GM23338 (cell line): ENCODE data around the gene CTDSP2. TPM values are rescaled to one million over a fixed set of nuclear protein-coding genes. Genes with fewer than 3 reads are reported as not detected.

Source experiments
- ATAC-seq: fragments of 200-7000 bp; cut with Tn5 transposase; 3 replicates; pipeline ENCODE4 v1.9.1; 2020
- DNase-seq: peaks from one replicate; pipeline ENCODE4 v3.0.0-alpha.2; 2015; ENCODE audit warnings: low spot score
- H2AFZ ChIP-seq: fragments of 200-600 bp; sonication (generic); 2 replicates; pipeline ENCODE4 v1.8.0; 2016; ENCODE audit warnings: antibody characterized with exemption, mild to moderate bottlenecking, moderate library complexity
- H3F3A ChIP-seq: fragments of 200-600 bp; sonication (generic); replicated peaks from 2 replicates; pipeline ENCODE4 v1.8.0; 2017; ENCODE audit warnings: antibody characterized with exemption, mixed run types, low read depth
- H3K27ac ChIP-seq: fragments of 200-600 bp; sonication (generic); 2 replicates; pipeline ENCODE4 v1.6.1; 2016; ENCODE audit warnings: low read depth
- H3K27me3 ChIP-seq: fragments of 200-600 bp; sonication (generic); 2 replicates; pipeline ENCODE4 v1.8.0; 2016; ENCODE audit warnings: mild to moderate bottlenecking, mixed run types, moderate library complexity; ENCODE audit not compliant: insufficient read depth
- H3K36me3 ChIP-seq: fragments of 200-600 bp; sonication (generic); 2 replicates; pipeline ENCODE4 v1.8.0; 2016; ENCODE audit warnings: mild to moderate bottlenecking; ENCODE audit not compliant: insufficient read depth
- H3K4me1 ChIP-seq: fragments of 200-600 bp; sonication (generic); 2 replicates; pipeline ENCODE4 v1.8.0; 2016; ENCODE audit warnings: mild to moderate bottlenecking, moderate library complexity; ENCODE audit not compliant: insufficient read depth
- H3K4me2 ChIP-seq: fragments of 200-600 bp; sonication (generic); 2 replicates; pipeline ENCODE4 v1.7.1; 2017; ENCODE audit warnings: mixed run types
- H3K4me3 ChIP-seq: fragments of 200-600 bp; sonication (generic); 2 replicates; pipeline ENCODE4 v1.6.1; 2016; ENCODE audit warnings: mixed run types
- H3K79me2 ChIP-seq: fragments of 200-600 bp; sonication (generic); replicated peaks from 2 replicates; pipeline ENCODE4 v1.8.0; 2017; ENCODE audit warnings: mild to moderate bottlenecking; ENCODE audit not compliant: insufficient read depth
- H3K9me2 ChIP-seq: fragments of 200-600 bp; sonication (generic); 2 replicates; pipeline ENCODE4 v1.8.0; 2017; ENCODE audit not compliant: insufficient read depth
- H4K20me1 ChIP-seq: fragments of 200-600 bp; sonication (generic); replicated peaks from 2 replicates; pipeline ENCODE4 v1.8.0; 2017; ENCODE audit warnings: mild to moderate bottlenecking; ENCODE audit not compliant: insufficient read depth
- H3K27ac Mint-ChIP-seq: 2 replicates; pipeline ENCODE4 v1.8.0; 2020; ENCODE audit warnings: inconsistent platforms, mild to moderate bottlenecking, moderate library complexity, mixed read lengths
- H3K27me3 Mint-ChIP-seq: 3 replicates; pipeline ENCODE4 v1.8.0; 2022; ENCODE audit warnings: low read depth, mild to moderate bottlenecking, moderate library complexity, mixed read lengths, inconsistent platforms; ENCODE audit not compliant: insufficient read depth, poor library complexity
- H3K36me3 Mint-ChIP-seq: 3 replicates; pipeline ENCODE4 v1.8.0; 2021; ENCODE audit warnings: low read depth, mild to moderate bottlenecking, inconsistent platforms, moderate library complexity, mixed read lengths
- H3K4me1 Mint-ChIP-seq: 3 replicates; pipeline ENCODE4 v1.8.0; 2020; ENCODE audit warnings: mild to moderate bottlenecking, inconsistent platforms, mixed read lengths
- H3K4me3 Mint-ChIP-seq: 3 replicates; pipeline ENCODE4 v1.8.0; 2021; ENCODE audit warnings: moderate library complexity, mild to moderate bottlenecking, inconsistent platforms, mixed read lengths
- H3K9me3 Mint-ChIP-seq: 3 replicates; pipeline ENCODE4 v1.8.0; 2020; ENCODE audit warnings: moderate library complexity, mild to moderate bottlenecking, inconsistent platforms, mixed read lengths
- CREB1 ChIP-seq: fragments of 250-450 bp; sonication (Bioruptor Pico); IDR thresholded peaks from 2 replicates; pipeline ENCODE4 v1.5.0; 2020; ENCODE audit warnings: low read depth, mild to moderate bottlenecking, moderate library complexity
- EZH2 ChIP-seq: fragments of 200-600 bp; sonication (generic); IDR thresholded peaks from one replicate; pipeline ENCODE4 v1.8.0; 2017; ENCODE audit warnings: antibody characterized with exemption, mild to moderate bottlenecking, low read depth; ENCODE audit not compliant: unreplicated experiment
- JUNB ChIP-seq: IDR thresholded peaks from one replicate; pipeline ENCODE4 v1.6.1; 2016; ENCODE audit warnings: antibody characterized with exemption; ENCODE audit not compliant: unreplicated experiment
- NANOG ChIP-seq: IDR thresholded peaks from 2 replicates; pipeline ENCODE4 v1.6.1; 2016; ENCODE audit warnings: antibody characterized with exemption, borderline replicate concordance
- POLR2AphosphoS5 ChIP-seq: IDR thresholded peaks from 2 replicates; pipeline ENCODE4 v1.6.1; 2016; ENCODE audit warnings: antibody characterized with exemption, low read depth
- STAT1 ChIP-seq: IDR thresholded peaks from one replicate; pipeline ENCODE4 v1.6.1; 2016; ENCODE audit warnings: antibody characterized with exemption; ENCODE audit not compliant: unreplicated experiment
- ZNF114 ChIP-seq: fragments of 250-450 bp; sonication (Bioruptor Pico); IDR thresholded peaks from 2 replicates; pipeline ENCODE4 v1.5.0; 2020; ENCODE audit warnings: mild to moderate bottlenecking, moderate library complexity
- ZNF331 ChIP-seq: fragments of 250-450 bp; sonication (Bioruptor Pico); IDR thresholded peaks from 2 replicates; pipeline ENCODE4 v1.5.0; 2020; ENCODE audit warnings: low read depth, mild to moderate bottlenecking, moderate library complexity
- polyA plus RNA-seq: library from polyadenylated mRNA; unstranded; fragments of >200 nt; fragmentation: Nextera tagmentation; extraction: Ambion mirVana; gene quantifications from 2 replicates; pipeline ENCODE4 v1.2.1, GENCODE V29; 2016
- total RNA-seq: library from RNA; depleted of rRNA; stranded (reverse); fragments of >200 nt; shearing (Covaris generic); gene quantifications from 2 replicates; pipeline ENCODE4 v1.2.3, GENCODE V29; 2014
- TF ChIP-seq, protein P1 (sequence below), 2 experiments: fragments of 200-600 bp in 1 of 2; sonication (generic) in 1 of 2; conservative IDR thresholded peaks; 2 replicates each; pipeline versions ENCODE4 v1.5.1 to v1.6.1; 2016 to 2017; ENCODE audit warnings: antibody characterized with exemption in 2 of 2, low read depth in 2 of 2, mild to moderate bottlenecking in 2 of 2, moderate library complexity in 1 of 2
- TF ChIP-seq, protein P2 (sequence below): IDR thresholded peaks from 2 replicates; pipeline ENCODE4 v1.6.1; 2016; ENCODE audit warnings: antibody characterized with exemption
- TF ChIP-seq, protein P3 (sequence below): fragments of 250-450 bp; sonication (Bioruptor Pico); IDR thresholded peaks from 2 replicates; pipeline ENCODE4 v1.5.0; 2020; ENCODE audit warnings: mild to moderate bottlenecking, moderate library complexity

The CTDSP2 gene
- total and polyA plus RNA-seq, 2 experiments from 2014 or later: 22.8 to 81.9 TPM

DNA sequence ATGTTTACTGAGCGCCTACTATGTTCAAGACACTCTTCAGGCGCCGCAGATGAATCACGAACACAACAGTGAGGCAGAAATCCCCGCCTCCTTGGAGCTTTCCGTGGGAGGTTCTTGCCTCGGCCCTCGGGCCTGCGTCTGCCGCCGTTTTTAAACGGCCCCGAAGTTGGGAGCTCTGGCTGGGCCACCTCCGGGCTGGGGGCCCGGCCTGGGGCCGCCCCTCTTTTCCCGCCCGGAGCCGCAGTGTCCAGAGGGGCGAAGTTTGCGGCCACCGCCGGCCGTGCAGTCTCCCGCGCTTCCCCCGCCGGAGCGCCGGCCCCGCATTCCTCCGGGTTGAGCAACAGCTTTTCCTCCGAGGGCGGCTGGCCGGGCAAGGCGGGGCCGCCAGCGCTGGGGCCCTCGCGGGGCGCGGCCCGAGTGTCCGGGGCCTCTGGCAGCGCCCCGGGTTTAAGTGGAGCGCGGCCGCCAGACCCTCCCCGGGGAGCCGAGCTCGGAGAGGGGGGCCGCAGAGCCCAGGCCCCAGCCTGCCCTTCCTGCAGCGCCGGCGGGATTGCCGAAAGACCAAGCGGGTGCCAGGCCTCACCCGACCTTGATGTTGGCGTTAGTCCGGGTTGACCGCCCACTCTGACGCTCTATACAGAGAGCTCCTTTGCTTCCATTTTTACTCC lies 18.7 kb upstream of the CTDSP2 start:
- ATAC-seq (peak; percentile 82), DNase-seq (peak; percentile 83)
- Histone ChIP-seq H3K36me3 (no peaks in the 10 kb centered on the region), H3K27me3 (peaks cover 35% of the 10 kb centered on the region), H3K9me2 (no peaks in the 10 kb centered on the region), H3K4me3 (peak overlapping the region; percentile 68), H3K79me2 (no peaks in the 10 kb centered on the region), H3K4me1 (peaks cover 25% of the 10 kb centered on the region), H3K4me2 (peak overlapping the region; percentile 93), H4K20me1 (no peaks in the 10 kb centered on the region), H2AFZ (peak overlapping the region; percentile 96), H3F3A (peaks cover 8% of the 10 kb centered on the region; the same call in 1 of the 2 replicates), H3K27ac (no peak overlapping the region)
- TF ChIP-seq ZNF114 (CRISPR knock-in tag) (no peak), STAT1 (no peak), POLR2AphosphoS5 (no peak), EZH2 (no peak), NANOG (no peak), ZNF331 (CRISPR knock-in tag) (no peak), JUNB (no peak), CREB1 (CRISPR knock-in tag) (no peak)
- TF ChIP-seq, protein P1, sequence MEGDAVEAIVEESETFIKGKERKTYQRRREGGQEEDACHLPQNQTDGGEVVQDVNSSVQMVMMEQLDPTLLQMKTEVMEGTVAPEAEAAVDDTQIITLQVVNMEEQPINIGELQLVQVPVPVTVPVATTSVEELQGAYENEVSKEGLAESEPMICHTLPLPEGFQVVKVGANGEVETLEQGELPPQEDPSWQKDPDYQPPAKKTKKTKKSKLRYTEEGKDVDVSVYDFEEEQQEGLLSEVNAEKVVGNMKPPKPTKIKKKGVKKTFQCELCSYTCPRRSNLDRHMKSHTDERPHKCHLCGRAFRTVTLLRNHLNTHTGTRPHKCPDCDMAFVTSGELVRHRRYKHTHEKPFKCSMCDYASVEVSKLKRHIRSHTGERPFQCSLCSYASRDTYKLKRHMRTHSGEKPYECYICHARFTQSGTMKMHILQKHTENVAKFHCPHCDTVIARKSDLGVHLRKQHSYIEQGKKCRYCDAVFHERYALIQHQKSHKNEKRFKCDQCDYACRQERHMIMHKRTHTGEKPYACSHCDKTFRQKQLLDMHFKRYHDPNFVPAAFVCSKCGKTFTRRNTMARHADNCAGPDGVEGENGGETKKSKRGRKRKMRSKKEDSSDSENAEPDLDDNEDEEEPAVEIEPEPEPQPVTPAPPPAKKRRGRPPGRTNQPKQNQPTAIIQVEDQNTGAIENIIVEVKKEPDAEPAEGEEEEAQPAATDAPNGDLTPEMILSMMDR (conservative IDR thresholded peaks at IDR 0.05; ENCODE audit: low read depth in 2 of 2): no peak
- TF ChIP-seq, protein P2, sequence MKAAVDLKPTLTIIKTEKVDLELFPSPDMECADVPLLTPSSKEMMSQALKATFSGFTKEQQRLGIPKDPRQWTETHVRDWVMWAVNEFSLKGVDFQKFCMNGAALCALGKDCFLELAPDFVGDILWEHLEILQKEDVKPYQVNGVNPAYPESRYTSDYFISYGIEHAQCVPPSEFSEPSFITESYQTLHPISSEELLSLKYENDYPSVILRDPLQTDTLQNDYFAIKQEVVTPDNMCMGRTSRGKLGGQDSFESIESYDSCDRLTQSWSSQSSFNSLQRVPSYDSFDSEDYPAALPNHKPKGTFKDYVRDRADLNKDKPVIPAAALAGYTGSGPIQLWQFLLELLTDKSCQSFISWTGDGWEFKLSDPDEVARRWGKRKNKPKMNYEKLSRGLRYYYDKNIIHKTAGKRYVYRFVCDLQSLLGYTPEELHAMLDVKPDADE: no peak
- TF ChIP-seq, protein P3, sequence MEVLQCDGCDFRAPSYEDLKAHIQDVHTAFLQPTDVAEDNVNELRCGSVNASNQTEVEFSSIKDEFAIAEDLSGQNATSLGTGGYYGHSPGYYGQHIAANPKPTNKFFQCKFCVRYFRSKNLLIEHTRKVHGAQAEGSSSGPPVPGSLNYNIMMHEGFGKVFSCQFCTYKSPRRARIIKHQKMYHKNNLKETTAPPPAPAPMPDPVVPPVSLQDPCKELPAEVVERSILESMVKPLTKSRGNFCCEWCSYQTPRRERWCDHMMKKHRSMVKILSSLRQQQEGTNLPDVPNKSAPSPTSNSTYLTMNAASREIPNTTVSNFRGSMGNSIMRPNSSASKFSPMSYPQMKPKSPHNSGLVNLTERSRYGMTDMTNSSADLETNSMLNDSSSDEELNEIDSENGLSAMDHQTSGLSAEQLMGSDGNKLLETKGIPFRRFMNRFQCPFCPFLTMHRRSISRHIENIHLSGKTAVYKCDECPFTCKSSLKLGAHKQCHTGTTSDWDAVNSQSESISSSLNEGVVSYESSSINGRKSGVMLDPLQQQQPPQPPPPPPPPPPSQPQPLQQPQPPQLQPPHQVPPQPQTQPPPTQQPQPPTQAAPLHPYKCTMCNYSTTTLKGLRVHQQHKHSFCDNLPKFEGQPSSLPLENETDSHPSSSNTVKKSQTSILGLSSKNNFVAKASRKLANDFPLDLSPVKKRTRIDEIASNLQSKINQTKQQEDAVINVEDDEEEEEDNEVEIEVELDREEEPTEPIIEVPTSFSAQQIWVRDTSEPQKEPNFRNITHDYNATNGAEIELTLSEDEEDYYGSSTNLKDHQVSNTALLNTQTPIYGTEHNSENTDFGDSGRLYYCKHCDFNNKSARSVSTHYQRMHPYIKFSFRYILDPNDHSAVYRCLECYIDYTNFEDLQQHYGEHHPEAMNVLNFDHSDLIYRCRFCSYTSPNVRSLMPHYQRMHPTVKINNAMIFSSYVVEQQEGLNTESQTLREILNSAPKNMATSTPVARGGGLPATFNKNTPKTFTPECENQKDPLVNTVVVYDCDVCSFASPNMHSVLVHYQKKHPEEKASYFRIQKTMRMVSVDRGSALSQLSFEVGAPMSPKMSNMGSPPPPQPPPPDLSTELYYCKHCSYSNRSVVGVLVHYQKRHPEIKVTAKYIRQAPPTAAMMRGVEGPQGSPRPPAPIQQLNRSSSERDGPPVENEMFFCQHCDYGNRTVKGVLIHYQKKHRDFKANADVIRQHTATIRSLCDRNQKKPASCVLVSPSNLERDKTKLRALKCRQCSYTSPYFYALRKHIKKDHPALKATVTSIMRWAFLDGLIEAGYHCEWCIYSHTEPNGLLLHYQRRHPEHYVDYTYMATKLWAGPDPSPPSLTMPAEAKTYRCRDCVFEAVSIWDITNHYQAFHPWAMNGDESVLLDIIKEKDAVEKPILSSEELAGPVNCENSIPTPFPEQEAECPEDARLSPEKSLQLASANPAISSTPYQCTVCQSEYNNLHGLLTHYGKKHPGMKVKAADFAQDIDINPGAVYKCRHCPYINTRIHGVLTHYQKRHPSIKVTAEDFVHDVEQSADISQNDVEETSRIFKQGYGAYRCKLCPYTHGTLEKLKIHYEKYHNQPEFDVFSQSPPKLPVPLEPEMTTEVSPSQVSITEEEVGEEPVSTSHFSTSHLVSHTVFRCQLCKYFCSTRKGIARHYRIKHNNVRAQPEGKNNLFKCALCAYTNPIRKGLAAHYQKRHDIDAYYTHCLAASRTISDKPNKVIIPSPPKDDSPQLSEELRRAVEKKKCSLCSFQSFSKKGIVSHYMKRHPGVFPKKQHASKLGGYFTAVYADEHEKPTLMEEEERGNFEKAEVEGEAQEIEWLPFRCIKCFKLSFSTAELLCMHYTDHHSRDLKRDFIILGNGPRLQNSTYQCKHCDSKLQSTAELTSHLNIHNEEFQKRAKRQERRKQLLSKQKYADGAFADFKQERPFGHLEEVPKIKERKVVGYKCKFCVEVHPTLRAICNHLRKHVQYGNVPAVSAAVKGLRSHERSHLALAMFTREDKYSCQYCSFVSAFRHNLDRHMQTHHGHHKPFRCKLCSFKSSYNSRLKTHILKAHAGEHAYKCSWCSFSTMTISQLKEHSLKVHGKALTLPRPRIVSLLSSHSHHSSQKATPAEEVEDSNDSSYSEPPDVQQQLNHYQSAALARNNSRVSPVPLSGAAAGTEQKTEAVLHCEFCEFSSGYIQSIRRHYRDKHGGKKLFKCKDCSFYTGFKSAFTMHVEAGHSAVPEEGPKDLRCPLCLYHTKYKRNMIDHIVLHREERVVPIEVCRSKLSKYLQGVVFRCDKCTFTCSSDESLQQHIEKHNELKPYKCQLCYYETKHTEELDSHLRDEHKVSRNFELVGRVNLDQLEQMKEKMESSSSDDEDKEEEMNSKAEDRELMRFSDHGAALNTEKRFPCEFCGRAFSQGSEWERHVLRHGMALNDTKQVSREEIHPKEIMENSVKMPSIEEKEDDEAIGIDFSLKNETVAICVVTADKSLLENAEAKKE: no peak
- H3K27ac Mint-ChIP-seq: no peak overlapping the region
- H3K4me1 Mint-ChIP-seq: peaks cover 32% of the 10 kb centered on the region
- no peaks in the 10 kb centered on the region for H3K36me3 Mint-ChIP-seq
- H3K27me3 Mint-ChIP-seq: peaks cover 22% of the 10 kb centered on the region
- peak overlapping the region; percentile 62 for H3K4me3 Mint-ChIP-seq
- H3K9me3 Mint-ChIP-seq: no peaks in the 10 kb centered on the region; the same call in 2 of the 3 replicates
